HEK293 (cell line): ENCODE results near the gene FAM20B.
A peak's percentile ranks its signal among the peaks of the same experiment; 100 is the strongest.

Experiments used
- FEZF1 ChIP-seq: fragments of 450-650 bp; formaldehyde crosslinking; IDR thresholded peaks from 2 replicates; pipeline ENCODE4 v1.5.1; 2016; ENCODE audit warnings: missing biosample characterization, missing genetic modification characterization
- ZFP69B ChIP-seq: fragments of 450-650 bp; formaldehyde crosslinking; IDR thresholded peaks from 2 replicates; pipeline ENCODE4 v1.5.1; 2016; ENCODE audit warnings: missing biosample characterization, missing genetic modification characterization
- ZIC2 ChIP-seq: fragments of 450-650 bp; formaldehyde crosslinking; IDR thresholded peaks from 2 replicates; pipeline ENCODE4 v1.5.1; 2016; ENCODE audit warnings: missing biosample characterization, missing genetic modification characterization
- ZNF112 ChIP-seq: fragments of 450-650 bp; formaldehyde crosslinking; IDR thresholded peaks from 2 replicates; pipeline ENCODE4 v1.5.0; 2017; ENCODE audit warnings: missing biosample characterization, missing genetic modification characterization
- ZNF132 ChIP-seq: fragments of 450-650 bp; formaldehyde crosslinking; IDR thresholded peaks from 2 replicates; pipeline ENCODE4 v1.5.1; 2017; ENCODE audit warnings: missing biosample characterization, missing genetic modification characterization, borderline replicate concordance
- ZNF138 ChIP-seq: fragments of 450-650 bp; formaldehyde crosslinking; IDR thresholded peaks from 2 replicates; pipeline ENCODE4 v1.5.1; 2016; ENCODE audit warnings: missing biosample characterization, missing genetic modification characterization, borderline replicate concordance
- ZNF221 ChIP-seq: fragments of 450-650 bp; formaldehyde crosslinking; IDR thresholded peaks from 2 replicates; pipeline ENCODE4 v1.5.1; 2017; ENCODE audit warnings: missing biosample characterization, missing genetic modification characterization, borderline replicate concordance
- ZNF239 ChIP-seq: fragments of 450-650 bp; formaldehyde crosslinking; IDR thresholded peaks from 2 replicates; pipeline ENCODE4 v1.5.1; 2016; ENCODE audit warnings: missing biosample characterization, missing genetic modification characterization
- ZNF248 ChIP-seq: fragments of 450-650 bp; formaldehyde crosslinking; IDR thresholded peaks from 2 replicates; pipeline ENCODE4 v1.5.1; 2017; ENCODE audit warnings: missing biosample characterization, missing genetic modification characterization
- ZNF335 ChIP-seq: fragments of 450-650 bp; formaldehyde crosslinking; conservative IDR thresholded peaks from 2 replicates; pipeline ENCODE4 v1.5.1; 2016; ENCODE audit warnings: missing biosample characterization, missing genetic modification characterization
- ZNF426 ChIP-seq: fragments of 450-650 bp; formaldehyde crosslinking; IDR thresholded peaks from 2 replicates; pipeline ENCODE4 v1.5.1; 2017; ENCODE audit warnings: missing biosample characterization, missing genetic modification characterization, mild to moderate bottlenecking, inconsistent platforms, moderate library complexity
- ZNF433 ChIP-seq: fragments of 450-650 bp; formaldehyde crosslinking; IDR thresholded peaks from 2 replicates; pipeline ENCODE4 v1.5.1; 2016; ENCODE audit warnings: missing biosample characterization, missing genetic modification characterization, low read depth
- ZNF514 ChIP-seq: fragments of 450-650 bp; formaldehyde crosslinking; IDR thresholded peaks from 2 replicates; pipeline ENCODE4 v1.5.1; 2016; ENCODE audit warnings: missing biosample characterization, missing genetic modification characterization
- ZNF561 ChIP-seq: fragments of 450-650 bp; IDR thresholded peaks from 2 replicates; pipeline ENCODE4 v1.5.1; 2018; ENCODE audit warnings: missing biosample characterization, missing genetic modification characterization, borderline replicate concordance
- ZNF571 ChIP-seq: fragments of 450-650 bp; formaldehyde crosslinking; IDR thresholded peaks from 2 replicates; pipeline ENCODE4 v1.5.0; 2017; ENCODE audit warnings: missing biosample characterization, missing genetic modification characterization
- ZNF585B ChIP-seq: fragments of 450-650 bp; formaldehyde crosslinking; IDR thresholded peaks from 2 replicates; pipeline ENCODE4 v1.5.1; 2016; ENCODE audit warnings: missing biosample characterization, missing genetic modification characterization
- TF ChIP-seq, protein P1 (sequence below): fragments of 450-650 bp; formaldehyde crosslinking; IDR thresholded peaks from 2 replicates; pipeline ENCODE4 v1.5.1; 2016; ENCODE audit warnings: missing biosample characterization, missing genetic modification characterization
- TF ChIP-seq, protein P2 (sequence below): fragments of 450-650 bp; formaldehyde crosslinking; IDR thresholded peaks from 2 replicates; pipeline ENCODE4 v1.5.0; 2017; ENCODE audit warnings: missing biosample characterization, missing genetic modification characterization, borderline replicate concordance
- TF ChIP-seq, protein P3 (sequence below): fragments of 450-650 bp; formaldehyde crosslinking; IDR thresholded peaks from 2 replicates; pipeline ENCODE4 v1.5.1; 2016; ENCODE audit warnings: missing biosample characterization, missing genetic modification characterization
- TF ChIP-seq, protein P4 (sequence below): IDR thresholded peaks from 2 replicates; pipeline ENCODE4 v1.6.1; 2011; ENCODE audit warnings: mild to moderate bottlenecking, low read depth, low read length, borderline replicate concordance
- TF ChIP-seq, protein P5 (sequence below): fragments of 450-650 bp; formaldehyde crosslinking; conservative IDR thresholded peaks from 2 replicates; pipeline ENCODE4 v1.5.1; 2016; ENCODE audit warnings: low read depth, missing biosample characterization, missing genetic modification characterization
- TF ChIP-seq, protein P6 (sequence below): fragments of 450-650 bp; formaldehyde crosslinking; IDR thresholded peaks from 2 replicates; pipeline ENCODE4 v1.5.1; 2016; ENCODE audit warnings: missing biosample characterization, missing genetic modification characterization

The FAM20B gene

DNA sequence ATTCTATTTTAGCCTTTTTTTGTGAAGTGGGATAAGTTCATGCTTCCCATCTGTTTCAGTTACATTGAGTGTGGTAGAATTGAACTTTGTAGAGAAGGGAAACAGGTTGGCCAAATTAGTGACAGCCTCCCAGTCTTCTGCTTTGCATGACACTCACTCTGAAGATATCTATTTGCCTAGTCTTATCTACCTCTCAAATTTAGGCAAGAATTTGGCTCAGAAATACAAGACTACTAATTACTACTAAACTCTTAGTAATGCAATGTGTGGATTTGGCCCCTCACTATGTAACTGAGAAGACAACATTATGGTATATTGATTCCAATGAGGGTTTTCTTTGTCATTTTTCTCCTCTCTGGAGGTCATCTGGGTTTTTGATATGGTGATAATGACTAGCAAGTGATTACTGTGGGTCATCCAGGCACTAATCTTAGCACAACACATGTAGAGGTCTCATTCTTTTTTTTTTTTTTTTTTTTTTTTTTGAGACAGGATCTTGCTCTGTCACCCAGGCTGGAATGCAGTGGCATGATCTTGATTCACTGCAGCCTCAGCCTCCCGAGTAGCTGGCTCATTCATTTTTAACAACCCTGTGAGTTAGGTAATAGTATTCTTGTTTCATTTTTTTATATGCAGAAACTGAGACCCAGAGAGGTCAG lies 6.3 kb downstream of the FAM20B start (continued):
- TF ChIP-seq, protein P1, sequence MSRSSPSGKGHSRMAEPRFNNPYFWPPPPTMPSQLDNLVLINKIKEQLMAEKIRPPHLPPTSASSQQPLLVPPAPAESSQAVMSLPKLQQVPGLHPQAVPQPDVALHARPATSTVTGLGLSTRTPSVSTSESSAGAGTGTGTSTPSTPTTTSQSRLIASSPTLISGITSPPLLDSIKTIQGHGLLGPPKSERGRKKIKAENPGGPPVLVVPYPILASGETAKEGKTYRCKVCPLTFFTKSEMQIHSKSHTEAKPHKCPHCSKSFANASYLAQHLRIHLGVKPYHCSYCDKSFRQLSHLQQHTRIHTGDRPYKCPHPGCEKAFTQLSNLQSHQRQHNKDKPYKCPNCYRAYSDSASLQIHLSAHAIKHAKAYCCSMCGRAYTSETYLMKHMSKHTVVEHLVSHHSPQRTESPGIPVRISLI (tag by site-specific recombination) = peak; percentile 80; the same call in 1 of the 2 replicates
- TF ChIP-seq FEZF1 (tag by site-specific recombination) (no peak), ZNF561 (tag by site-specific recombination) (no peak), ZNF112 (no peak), ZNF335 (tag by site-specific recombination) (0 out of 2 replicates have a peak, but pooled peaks have one; percentile 38), ZNF514 (no peak), ZNF221 (no peak), ZNF138 (tag by site-specific recombination) (no peak), ZNF426 (tag by site-specific recombination) (no peak), ZIC2 (tag by site-specific recombination) (no peak), ZNF239 (tag by site-specific recombination) (no peak), ZNF571 (tag by site-specific recombination) (no peak), ZNF132 (no peak), ZNF433 (tag by site-specific recombination) (no peak), ZNF248 (tag by site-specific recombination) (no peak), ZFP69B (no peak), ZNF585B (no peak)
- TF ChIP-seq, protein P2, sequence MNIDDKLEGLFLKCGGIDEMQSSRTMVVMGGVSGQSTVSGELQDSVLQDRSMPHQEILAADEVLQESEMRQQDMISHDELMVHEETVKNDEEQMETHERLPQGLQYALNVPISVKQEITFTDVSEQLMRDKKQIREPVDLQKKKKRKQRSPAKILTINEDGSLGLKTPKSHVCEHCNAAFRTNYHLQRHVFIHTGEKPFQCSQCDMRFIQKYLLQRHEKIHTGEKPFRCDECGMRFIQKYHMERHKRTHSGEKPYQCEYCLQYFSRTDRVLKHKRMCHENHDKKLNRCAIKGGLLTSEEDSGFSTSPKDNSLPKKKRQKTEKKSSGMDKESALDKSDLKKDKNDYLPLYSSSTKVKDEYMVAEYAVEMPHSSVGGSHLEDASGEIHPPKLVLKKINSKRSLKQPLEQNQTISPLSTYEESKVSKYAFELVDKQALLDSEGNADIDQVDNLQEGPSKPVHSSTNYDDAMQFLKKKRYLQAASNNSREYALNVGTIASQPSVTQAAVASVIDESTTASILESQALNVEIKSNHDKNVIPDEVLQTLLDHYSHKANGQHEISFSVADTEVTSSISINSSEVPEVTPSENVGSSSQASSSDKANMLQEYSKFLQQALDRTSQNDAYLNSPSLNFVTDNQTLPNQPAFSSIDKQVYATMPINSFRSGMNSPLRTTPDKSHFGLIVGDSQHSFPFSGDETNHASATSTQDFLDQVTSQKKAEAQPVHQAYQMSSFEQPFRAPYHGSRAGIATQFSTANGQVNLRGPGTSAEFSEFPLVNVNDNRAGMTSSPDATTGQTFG (tag by site-specific recombination) = no peak
- TF ChIP-seq, protein P3, sequence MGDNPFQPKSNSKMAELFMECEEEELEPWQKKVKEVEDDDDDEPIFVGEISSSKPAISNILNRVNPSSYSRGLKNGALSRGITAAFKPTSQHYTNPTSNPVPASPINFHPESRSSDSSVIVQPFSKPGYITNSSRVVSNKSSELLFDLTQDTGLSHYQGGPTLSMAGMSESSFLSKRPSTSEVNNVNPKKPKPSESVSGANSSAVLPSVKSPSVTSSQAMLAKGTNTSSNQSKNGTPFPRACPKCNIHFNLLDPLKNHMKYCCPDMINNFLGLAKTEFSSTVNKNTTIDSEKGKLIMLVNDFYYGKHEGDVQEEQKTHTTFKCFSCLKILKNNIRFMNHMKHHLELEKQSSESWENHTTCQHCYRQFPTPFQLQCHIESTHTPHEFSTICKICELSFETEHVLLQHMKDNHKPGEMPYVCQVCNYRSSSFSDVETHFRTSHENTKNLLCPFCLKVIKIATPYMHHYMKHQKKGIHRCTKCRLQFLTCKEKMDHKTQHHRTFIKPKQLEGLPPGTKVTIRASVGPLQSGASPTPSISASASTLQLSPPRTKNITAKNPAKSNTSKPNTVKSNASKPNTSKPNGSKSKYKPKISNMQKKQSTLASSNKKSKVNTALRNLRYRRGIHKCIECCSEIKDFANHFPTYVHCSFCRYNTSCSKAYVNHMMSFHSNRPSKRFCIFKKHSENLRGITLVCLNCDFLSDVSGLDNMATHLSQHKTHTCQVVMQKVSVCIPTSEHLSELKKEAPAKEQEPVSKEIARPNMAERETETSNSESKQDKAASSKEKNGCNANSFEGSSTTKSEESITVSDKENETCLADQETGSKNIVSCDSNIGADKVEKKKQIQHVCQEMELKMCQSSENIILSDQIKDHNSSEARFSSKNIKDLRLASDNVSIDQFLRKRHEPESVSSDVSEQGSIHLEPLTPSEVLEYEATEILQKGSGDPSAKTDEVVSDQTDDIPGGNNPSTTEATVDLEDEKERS (tag by site-specific recombination) = no peak
- TF ChIP-seq, protein P4, sequence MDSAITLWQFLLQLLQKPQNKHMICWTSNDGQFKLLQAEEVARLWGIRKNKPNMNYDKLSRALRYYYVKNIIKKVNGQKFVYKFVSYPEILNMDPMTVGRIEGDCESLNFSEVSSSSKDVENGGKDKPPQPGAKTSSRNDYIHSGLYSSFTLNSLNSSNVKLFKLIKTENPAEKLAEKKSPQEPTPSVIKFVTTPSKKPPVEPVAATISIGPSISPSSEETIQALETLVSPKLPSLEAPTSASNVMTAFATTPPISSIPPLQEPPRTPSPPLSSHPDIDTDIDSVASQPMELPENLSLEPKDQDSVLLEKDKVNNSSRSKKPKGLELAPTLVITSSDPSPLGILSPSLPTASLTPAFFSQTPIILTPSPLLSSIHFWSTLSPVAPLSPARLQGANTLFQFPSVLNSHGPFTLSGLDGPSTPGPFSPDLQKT = no peak
- TF ChIP-seq, protein P5, sequence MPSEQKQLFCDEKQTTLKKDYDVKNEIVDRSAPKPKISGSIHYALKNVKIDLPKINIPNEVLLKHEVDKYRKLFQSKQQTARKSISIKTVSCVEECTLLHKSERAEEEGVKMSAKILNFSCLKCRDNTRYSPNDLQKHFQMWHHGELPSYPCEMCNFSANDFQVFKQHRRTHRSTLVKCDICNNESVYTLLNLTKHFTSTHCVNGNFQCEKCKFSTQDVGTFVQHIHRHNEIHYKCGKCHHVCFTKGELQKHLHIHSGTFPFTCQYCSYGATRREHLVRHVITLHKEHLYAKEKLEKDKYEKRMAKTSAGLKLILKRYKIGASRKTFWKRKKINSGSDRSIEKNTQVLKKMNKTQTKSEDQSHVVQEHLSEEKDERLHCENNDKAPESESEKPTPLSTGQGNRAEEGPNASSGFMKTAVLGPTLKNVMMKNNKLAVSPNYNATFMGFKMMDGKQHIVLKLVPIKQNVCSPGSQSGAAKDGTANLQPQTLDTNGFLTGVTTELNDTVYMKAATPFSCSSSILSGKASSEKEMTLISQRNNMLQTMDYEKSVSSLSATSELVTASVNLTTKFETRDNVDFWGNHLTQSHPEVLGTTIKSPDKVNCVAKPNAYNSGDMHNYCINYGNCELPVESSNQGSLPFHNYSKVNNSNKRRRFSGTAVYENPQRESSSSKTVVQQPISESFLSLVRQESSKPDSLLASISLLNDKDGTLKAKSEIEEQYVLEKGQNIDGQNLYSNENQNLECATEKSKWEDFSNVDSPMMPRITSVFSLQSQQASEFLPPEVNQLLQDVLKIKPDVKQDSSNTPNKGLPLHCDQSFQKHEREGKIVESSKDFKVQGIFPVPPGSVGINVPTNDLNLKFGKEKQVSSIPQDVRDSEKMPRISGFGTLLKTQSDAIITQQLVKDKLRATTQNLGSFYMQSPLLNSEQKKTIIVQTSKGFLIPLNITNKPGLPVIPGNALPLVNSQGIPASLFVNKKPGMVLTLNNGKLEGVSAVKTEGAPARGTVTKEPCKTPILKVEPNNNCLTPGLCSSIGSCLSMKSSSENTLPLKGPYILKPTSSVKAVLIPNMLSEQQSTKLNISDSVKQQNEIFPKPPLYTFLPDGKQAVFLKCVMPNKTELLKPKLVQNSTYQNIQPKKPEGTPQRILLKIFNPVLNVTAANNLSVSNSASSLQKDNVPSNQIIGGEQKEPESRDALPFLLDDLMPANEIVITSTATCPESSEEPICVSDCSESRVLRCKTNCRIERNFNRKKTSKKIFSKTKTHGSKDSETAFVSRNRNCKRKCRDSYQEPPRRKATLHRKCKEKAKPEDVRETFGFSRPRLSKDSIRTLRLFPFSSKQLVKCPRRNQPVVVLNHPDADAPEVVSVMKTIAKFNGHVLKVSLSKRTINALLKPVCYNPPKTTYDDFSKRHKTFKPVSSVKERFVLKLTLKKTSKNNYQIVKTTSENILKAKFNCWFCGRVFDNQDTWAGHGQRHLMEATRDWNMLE (tag by site-specific recombination) = no peak
- TF ChIP-seq, protein P6, sequence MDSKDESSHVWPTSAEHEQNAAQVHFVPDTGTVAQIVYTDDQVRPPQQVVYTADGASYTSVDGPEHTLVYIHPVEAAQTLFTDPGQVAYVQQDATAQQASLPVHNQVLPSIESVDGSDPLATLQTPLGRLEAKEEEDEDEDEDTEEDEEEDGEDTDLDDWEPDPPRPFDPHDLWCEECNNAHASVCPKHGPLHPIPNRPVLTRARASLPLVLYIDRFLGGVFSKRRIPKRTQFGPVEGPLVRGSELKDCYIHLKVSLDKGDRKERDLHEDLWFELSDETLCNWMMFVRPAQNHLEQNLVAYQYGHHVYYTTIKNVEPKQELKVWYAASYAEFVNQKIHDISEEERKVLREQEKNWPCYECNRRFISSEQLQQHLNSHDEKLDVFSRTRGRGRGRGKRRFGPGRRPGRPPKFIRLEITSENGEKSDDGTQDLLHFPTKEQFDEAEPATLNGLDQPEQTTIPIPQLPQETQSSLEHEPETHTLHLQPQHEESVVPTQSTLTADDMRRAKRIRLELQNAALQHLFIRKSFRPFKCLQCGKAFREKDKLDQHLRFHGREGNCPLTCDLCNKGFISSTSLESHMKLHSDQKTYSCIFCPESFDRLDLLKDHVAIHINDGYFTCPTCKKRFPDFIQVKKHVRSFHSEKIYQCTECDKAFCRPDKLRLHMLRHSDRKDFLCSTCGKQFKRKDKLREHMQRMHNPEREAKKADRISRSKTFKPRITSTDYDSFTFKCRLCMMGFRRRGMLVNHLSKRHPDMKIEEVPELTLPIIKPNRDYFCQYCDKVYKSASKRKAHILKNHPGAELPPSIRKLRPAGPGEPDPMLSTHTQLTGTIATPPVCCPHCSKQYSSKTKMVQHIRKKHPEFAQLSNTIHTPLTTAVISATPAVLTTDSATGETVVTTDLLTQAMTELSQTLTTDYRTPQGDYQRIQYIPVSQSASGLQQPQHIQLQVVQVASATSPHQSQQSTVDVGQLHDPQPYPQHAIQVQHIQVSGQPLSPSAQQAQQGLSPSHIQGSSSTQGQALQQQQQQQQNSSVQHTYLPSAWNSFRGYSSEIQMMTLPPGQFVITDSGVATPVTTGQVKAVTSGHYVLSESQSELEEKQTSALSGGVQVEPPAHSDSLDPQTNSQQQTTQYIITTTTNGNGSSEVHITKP = peak; percentile 87
